RCC 7860 (cell line): ENCODE results near the gene ACACA.
A peak's percentile ranks its signal among the peaks of the same experiment; 100 is the strongest.

Experiments used
- DNase-seq: peaks from one replicate; pipeline ENCODE4 v3.0.0-alpha.2; 2015; ENCODE audit warnings: low spot score
- FAIRE-seq: peaks from 2 replicates; lab custom pipeline; 2012; peaks lifted over from hg19 to GRCh38; lab: Jason Lieb, UNC

Gene ACACA

DNA sequence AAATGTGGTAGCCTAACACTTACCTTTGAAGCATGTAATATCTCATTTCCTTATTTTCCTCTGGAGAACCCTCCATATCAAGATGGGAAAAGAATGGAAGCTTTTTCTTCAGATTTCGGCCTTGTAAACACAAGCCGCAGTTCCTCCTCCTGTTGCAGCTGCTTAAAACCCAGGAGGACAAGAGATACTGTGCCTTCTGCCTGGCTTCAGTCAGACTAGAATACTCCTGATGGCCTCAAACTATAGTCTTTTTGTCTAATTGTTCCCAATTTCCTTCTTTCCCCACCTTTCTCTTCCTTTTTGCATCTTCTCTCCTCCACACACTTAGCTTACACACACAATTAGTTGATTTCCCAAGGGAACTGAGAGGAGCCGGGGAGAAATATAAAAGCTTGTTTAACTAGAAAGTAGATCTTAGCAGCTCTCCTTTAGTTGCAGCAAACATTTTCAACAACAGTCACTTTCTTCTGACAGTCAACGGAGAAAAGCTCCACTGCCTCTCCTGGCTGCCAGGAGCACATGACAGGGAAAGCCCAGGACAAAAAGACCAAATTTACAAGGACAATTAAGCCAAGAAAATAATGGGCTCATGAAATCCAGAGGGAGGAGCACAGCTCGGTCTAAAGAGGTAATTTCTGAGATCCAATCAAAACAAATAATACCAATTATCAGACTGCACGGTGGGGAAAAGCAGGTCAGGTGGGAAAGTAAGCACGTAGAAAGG is 107.2 kb downstream of the ACACA start:
- DNase-seq (no peak), FAIRE-seq (no peak)

DNA sequence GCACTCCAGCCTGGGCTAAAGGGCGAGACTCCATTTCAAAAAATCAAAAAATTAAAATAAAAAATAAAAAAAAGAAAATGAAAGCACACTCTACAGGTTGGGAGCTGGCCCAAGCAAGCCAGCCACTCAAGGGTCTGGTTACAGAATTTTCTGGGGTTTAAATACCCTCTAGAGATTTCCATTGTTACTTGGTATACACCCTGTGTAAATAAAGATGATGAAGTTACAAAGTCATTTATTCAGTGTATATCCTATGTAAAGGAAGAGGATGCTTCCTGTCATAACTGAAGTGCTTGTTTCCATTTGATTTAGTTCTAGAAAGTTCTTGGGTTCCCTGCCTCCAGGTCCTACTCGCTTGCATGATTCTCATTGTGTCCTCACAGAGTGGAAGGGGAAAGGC is 110.7 kb downstream of the ACACA start:
- FAIRE-seq (no peak), DNase-seq (no peak)

DNA sequence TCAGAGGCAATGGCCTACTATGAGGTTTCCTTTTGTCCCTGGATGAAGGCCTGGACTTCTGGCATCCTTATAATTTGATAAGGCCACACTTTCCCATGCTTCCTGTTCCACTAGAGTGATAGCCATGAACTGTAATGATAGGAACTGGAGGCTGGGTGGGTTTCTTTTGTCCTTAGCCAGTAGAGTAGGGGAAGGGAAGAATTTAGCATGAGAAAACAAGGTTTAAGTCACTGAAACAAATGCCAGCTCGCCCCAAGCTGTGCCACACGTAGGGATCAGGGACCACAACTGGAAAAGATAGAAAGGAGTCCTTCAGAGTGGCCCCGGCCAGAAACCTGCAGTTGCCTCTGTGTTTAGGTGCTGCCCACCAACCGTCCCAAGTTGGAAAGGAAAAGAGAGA is 111.7 kb downstream of the ACACA start:
- FAIRE-seq (no peak), DNase-seq (no peak)

DNA sequence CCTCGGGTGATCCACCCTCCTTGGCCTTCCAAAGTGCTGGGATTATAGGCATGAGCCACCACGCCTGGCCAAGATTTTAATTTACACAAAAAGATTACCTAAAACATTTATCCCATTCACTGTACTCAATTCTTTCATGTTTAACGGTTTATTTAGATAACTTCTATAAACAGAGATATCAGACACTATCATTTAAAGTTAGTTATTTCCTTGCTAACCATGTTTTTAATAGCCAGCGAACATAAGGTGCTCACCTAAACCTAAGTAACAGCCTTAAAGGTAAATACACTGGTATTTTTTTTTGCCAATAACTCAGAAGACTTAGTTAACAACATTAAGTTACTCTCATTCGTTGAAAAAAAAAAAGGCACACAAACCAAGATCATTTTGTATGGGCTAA is 112.9 kb downstream of the ACACA start:
- FAIRE-seq (no peak), DNase-seq (no peak)

DNA sequence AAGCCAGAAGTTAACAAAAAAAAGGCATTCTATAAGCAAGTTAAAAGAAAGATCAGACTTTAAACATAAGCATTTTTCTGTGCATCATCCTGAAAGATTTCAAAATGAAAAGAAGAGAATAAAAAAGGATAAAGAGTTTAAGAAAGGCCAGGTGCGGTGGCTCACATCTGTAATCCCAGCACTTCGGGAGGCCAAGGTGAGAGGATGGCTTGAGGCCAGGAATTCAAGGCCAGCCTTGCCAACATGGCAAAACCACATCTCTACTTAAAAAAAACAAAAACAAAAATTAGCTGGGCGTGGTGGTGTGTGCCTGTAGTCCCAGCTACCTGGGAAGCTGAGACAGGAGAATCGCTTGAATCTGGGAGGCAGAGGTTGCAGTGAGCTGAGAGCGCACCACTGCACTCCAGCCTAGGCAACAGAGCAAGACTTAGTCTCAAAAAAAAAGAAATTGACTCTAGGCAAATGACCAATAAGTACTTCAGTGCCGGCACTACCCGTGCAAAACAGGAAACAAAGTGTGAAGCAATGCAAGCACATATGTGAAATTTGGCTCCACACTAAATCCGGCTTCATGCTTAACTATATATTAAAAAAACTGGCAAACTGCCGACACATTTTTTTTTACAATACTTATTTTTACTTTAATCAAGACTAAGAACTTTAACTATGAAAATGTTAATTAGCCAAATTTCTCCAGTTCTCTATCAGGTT is 114.1 kb downstream of the ACACA start:
- DNase-seq, result no peak
- FAIRE-seq, result no peak

DNA sequence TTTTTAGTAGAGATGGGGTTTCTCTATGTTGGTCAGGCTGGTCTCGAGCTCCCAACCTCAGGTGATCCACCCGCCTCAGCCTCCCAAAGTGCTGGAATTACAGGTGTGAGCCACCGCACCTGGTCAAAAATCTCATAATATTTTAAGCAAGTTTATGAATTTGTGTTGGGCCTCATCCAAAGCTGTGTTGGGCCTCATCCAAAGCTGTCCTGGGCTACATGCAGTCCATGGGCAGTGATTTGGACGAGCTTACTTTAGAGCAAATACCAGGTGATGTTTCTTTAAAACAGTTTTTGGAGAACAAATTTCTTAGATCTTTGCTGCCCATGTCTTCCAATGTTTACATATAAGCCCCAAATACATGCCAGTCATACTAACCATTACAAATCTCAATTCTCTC is 115.3 kb downstream of the ACACA start:
- no peak for DNase-seq

DNA sequence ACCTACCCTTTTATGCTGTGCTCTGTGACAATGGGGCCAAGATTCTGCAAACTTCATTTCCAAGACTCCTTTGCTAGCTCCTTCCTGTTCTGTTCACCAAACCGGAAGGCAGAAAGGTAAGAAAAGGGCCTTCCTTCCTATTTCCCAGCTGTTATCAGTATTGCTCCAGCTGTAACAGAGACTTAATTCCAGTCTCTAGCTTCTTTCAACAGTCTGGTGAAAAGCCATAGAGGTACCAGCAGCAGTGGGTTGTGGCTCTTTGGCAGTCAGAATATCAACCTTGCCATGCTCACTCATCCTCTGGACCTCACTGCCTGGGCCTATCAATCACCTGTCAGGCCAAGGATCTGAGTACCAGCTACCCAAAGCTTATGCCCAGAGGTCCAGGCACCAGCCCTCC is 120.2 kb downstream of the ACACA start:
- FAIRE-seq (no peak), DNase-seq (no peak)

More for the DNA sequence above, 115.3 kb downstream of the ACACA start:
- FAIRE-seq, result no peak

DNA sequence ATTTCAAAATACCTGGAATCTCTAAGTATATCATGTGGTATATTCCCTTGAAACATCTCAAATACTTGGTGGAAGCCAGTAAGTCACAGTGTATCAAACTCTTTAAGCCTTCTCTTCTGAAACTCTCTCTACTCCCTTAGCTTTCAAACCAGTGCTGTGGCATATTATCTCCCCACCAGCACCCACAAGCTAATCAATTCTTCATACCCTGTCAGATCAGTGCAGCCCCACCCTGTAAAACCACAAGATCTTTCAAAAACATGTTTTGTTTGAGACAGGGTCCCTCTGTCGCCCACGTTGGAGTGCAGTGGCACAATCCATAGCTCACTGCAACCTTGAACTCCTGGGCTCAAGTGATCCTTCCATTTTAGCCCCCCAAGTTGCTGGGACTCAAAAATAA is 122.4 kb downstream of the ACACA start:
- no peak for DNase-seq
- no peak for FAIRE-seq

DNA sequence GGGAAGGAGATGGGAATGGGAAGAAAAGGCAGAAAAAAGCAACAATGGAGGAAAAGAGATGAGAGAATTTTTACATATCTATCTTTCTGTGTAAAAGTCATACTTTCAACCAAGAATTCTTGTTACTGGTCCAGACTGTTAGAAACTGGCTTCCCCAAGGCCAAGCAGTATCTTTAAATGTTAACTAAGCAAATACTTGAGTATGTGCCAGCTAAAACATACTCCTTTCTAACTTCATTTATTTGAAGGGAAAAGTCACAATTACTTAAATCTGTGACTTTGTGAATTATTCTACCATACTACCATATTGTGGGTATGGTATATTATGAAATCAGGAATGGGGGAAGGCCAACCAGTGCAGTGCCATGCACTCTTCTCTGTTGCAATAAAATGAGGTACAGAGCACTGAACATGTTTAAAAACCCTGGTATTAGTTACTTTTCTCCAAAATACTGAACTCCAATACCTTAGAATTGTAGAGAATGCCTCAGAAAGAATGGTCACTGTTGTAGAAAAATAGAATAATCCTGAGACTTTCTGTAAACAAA is 123.1 kb downstream of the ACACA start:
- DNase-seq (no peak), FAIRE-seq (no peak)

DNA sequence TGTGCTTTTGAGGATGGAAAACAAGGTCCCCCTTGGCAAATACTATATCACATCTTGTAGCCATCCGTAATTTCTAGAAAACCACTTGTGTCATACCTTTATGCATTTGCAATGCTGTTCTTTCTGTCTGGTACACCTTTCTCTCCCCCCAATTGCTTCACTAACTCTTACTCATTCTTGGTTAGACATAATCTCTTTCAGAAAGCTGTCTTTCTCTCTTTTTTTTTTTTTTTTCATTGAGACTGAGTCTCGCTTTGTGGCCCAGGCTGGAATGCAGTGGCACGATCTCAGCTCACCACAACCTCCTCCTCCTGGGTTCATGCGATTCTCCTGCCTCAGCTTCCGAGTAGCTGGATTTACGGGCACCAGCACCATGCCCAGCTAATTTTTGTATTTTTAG is 125.8 kb downstream of the ACACA start:
- FAIRE-seq, result no peak

DNA sequence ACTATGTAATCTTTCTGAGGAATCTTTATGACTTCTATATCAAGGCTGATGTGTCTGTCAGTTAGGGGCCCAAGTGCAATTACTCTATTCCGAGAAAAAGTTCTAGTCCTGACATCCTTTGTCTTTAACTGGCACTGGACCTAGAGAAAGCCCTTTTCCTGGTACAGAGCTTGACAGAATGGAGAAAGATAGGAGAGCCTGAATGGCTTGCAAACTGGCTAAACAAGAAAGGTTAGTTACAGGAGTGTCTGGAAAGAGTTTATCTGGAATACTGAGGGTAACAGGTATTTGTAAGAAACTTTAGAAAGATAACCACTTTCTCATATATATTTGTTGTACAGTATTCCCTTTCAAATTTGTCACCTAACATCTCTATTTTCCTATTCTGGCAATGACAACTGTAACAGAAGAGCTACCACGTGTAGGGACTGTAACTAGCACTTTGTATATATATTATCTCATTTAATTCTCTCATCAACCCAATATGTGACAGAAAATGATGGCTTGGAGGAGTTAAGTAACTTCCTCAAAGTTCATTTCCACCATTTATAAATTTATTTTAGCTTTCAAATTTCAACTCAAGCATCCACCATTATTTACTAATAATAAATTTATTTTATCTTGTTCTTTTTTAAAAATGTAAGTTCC is 128.3 kb downstream of the ACACA start:
- DNase-seq (no peak), FAIRE-seq (no peak)

More for the DNA sequence above, 125.8 kb downstream of the ACACA start:
- DNase-seq, result no peak

DNA sequence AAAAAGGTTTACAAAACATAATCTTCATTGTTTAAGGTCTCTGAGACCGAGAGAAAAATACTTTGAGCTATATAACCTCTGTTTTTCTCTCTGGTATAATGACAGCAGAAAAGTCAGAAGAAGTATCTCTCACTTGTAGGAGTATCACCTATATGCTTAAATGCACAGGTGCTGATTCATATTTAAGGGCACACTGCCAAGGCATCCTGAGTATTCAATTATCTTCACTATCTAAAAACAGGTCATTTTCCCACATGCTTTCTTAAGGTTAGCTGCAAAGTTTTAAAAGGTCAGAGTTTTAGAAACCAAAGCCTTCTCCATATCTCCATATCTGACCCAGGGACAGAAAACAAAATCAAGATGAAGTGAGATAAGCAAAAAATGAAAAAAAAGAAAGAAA is 130.2 kb downstream of the ACACA start:
- FAIRE-seq (no peak), DNase-seq (peak; percentile 34)

DNA sequence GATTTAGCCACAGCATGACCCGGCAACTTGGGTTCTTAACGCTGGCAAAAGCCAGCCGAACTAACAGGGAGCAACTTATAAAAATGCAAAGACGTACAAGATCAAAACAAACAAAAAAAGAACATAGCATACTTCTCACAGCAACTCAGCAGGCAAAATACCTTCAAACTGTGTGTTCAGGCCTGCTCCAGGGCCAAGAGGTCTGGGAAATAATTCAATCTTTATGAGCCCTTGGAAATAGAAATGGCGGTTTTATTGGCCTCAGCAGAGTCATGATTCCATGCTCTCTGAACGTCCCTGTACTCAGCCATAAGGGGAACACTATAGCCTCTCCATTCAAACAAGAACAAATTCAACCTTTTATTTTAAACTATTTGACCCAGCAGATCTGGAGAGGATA is 132.2 kb downstream of the ACACA start:
- FAIRE-seq (no peak), DNase-seq (no peak)

DNA sequence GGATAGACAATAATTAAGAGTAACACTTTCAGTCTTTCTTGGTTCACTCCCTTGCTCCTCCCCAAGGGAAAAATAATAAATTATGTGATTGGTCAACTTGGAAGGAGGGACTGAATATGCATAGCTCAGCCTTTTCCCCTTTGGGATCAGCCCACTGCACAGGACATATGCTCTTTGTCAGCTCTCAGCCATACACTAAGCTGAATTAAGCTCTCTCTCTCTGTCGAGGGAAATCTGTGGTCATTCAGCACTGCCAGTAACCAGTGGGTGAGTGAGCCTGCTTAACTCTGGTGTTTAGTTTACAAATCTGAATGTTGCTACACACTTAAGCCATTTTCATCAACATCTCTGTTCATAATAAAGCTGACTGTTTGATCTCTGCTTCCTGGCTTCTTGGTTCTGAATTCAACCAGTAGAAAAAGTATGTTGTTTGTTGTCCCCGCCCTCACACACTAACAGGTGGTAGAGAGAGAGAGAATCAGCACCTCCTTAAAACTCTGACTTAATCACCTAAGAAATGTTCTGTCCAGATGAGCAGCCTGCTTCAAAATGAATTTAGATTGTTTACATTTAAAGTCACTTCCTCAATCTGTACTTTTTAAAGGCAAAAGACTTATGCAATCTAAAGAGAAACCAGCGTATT is 133.1 kb downstream of the ACACA start:
- no peak for DNase-seq
- FAIRE-seq, result no peak

DNA sequence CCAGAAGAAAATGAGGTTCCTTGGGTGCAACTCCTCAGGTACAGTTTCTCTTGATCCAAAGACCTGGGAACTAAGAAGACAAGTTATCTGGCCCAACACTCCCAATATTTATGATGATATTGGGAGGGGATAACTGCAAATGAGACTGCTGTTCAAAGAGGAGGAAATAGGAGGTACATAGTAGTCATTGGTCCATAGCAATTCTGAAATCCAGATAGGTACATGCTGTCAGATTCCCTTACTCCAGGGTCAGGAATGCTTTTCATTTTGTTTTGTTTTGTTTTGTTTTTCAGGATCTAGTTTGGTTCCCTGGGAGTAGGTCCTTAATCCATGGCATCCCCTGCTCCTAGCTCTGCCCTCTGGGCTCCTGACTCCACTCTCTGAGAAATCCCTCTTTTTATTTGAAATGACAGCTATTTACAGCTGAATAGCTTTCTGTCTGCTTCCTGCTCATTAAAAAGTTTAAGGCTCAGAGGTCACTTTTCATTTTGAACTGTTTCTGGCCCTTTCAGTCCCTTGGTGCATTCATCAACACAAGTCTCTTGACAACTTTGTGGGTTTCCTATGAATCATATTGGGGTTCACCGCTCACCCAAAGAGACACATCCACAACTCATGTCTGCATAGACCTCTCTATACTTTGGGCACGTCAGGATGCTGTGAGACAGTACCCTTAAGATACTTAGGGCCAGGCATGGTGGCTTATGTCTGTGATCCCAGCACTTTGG is 141.0 kb downstream of the ACACA start:
- DNase-seq (no peak), FAIRE-seq (no peak)

DNA sequence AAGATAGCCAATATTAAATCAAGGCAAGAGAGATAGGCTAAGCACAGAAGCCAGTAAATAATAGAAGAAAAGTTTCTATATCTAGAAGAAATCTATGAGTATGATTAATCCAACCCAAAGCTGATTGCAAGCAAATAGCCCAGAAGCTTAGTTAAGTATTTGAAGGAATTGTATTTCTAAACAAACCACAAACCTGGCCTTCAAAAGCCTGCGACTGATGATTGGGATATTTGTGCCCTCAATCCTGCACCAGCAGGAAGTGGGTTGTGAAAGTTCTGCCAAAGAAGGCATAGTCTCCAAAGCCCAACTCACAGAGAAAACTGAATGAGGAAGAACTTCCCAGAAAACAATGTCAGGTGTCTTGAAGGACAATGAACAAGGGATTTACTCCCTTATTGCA is 145.3 kb downstream of the ACACA start:
- FAIRE-seq (no peak), DNase-seq (no peak)

DNA sequence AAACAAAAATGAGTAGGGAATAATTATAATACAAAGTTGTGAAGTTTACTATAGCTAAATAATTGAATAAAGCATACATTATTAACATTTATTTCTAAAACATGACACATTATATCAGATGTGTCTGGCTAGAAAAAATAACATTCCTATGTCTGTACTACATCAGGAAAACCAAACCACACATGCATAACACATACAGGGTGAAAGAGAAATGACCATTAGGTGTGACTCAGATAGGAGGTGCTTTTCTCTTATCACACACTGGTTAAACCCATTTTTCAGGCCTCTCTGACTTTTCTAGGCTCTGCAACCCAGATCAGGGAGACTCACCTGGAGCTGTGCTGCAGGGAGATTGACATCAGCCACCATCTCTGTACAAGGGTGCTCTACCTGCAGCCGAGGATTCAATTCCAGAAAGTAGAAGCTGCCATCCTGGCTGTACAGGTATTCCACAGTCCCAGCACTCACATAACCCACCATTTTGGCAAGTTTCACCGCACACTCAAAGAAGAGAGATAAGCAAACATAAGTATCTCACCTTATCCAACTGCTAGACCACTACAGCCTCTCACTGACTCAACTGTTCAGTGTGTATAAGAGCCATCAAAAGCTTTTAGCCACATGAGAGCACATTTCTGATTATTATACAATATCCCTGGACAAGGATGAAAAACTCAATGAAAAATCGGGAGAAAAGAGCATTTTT is 147.5 kb downstream of the ACACA start:
- peak; percentile 57 for DNase-seq
- no peak for FAIRE-seq

DNA sequence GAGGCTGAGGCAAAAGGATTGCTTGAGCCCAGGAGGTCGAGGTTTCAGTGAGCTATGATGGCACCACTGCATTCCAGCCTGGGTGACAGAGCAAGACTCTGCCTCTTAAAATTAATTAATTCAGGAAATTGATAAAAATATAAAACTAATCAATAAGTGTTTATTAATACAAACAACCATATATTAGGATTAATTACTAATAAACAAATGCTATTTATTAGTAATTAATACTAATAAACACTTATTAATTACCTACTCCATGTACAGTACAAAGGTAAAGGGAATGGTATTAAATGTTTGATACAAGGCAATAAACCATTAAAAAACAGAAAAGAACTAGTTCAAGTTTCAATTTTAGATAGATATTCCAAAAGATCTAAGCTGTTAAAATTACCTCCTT is 150.0 kb downstream of the ACACA start:
- DNase-seq, result no peak
- no peak for FAIRE-seq

DNA sequence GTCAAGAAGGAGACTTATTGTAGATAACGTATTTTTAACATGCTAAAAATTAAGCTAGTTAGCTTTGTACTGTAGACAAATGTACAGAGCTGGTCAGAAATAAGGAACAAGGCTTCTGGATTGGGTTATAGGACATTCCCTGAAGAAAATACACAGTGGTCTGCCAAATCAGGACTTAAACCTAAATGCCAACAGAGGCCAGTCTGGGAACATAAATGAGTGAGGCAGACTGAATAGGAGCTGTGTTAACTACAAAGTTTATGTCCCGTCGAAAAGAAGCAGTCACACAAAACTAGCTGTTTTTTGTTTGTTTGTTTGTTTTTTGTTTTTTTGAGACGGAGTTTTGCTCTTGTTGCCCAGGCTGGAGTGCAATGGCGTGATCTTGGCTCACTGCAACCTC is 151.2 kb downstream of the ACACA start:
- DNase-seq, result no peak
- no peak for FAIRE-seq

DNA sequence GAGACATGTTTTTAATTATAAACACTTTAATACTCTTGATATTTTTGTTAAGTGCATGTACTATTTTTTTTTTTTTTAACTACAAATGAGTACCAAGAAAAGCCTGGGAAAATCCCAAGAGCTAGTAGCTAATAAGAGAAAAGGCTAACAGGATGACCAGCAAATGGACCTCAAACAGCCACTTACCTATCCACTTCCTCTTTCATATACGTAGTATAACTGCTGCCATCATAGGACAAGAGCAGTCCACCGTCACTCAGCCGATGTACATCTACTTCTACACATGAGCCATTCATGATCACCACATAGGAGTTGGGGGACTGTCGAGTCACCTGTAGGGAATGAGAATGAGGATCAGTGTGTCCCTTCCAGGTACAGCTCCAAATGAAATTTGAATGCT is 158.8 kb downstream of the ACACA start:
- no peak for FAIRE-seq
- no peak for DNase-seq
